NCI-H1436 (cell line): ENCODE results near the gene OGFOD2.

Experiments
- DNase-seq: peaks from one replicate; lab custom pipeline; 2025; lab: John Stamatoyannopoulos, UW

The OGFOD2 gene

GRCh38 chr12:122951979-122952892 is 22.8 kb upstream of the OGFOD2 start:
- DNase-seq = peak; percentile 22

GRCh38 chr12:122955156-122955555 is 19.9 kb upstream of the OGFOD2 start:
- no peak for DNase-seq

- DNase-seq = no peak
These were observed 19.0 kb upstream of the OGFOD2 start for GRCh38 chr12:122956035-122956434.

GRCh38 chr12:122958198-122958888 is 16.7 kb upstream of the OGFOD2 start:
- DNase-seq = no peak

- no peak for DNase-seq
These were observed 15.4 kb upstream of the OGFOD2 start for GRCh38 chr12:122959566-122960192.

GRCh38 chr12:122960193-122960569 is 14.9 kb upstream of the OGFOD2 start:
- DNase-seq = no peak

GRCh38 chr12:122961531-122962329 is 13.3 kb upstream of the OGFOD2 start:
- DNase-seq = peak; percentile 87

- no peak for DNase-seq
These were observed 11.1 kb upstream of the OGFOD2 start for GRCh38 chr12:122963941-122964265.

- DNase-seq = no peak
These were observed 10.4 kb upstream of the OGFOD2 start for GRCh38 chr12:122964439-122965257.

GRCh38 chr12:122965321-122965751 is 9.7 kb upstream of the OGFOD2 start:
- no peak for DNase-seq

GRCh38 chr12:122965851-122966742 is 8.9 kb upstream of the OGFOD2 start, which contains the start of gene ABCB9:
TSS of gene ABCB9 (minus strand) at chr12:122966463. CDS start at chr12:122960235, 6,228 bp downstream.
- peak; percentile 93 for DNase-seq

- DNase-seq = no peak
These were observed 8.1 kb upstream of the OGFOD2 start for GRCh38 chr12:122966743-122967550.

GRCh38 chr12:122968104-122968503 is 6.9 kb upstream of the OGFOD2 start:
- DNase-seq = no peak

- no peak for DNase-seq
These were observed 5.4 kb upstream of the OGFOD2 start for GRCh38 chr12:122969676-122970075.

- DNase-seq = peak; percentile 96
These were observed 661 bp upstream of the OGFOD2 start for GRCh38 chr12:122974274-122974891.

GRCh38 chr12:122975790-122976647 is 975 bp downstream of the OGFOD2 start:
- DNase-seq = no peak

- no peak for DNase-seq
These were observed 1.6 kb downstream of the OGFOD2 start for GRCh38 chr12:122976648-122976975.

- no peak for DNase-seq
These were observed 2.1 kb downstream of the OGFOD2 start for GRCh38 chr12:122977153-122977552.
